DLD1 (cell line): ENCODE measurements around the gene CTSO.
"Not testable (repeated sequence)": the region's sequence is repeated elsewhere in the genome, so short reads cannot be mapped to it uniquely, and the experiment has no call there.

ENCODE experiments used
- in situ Hi-C: cut with HindIII; loops from 2 replicates; pipeline ENCODE4 v1.10.0; 2017; ENCODE audit warnings: low sequenced_read_pairs

CTSO gene

GRCh38 chr4:155908187-155909139, 45.2 kb downstream of the CTSO start:
- in situ Hi-C loops = loop anchor here (5.0 kb wide), 1 partner anchor 101 kb away; no protein-coding TSS in a partner anchor

GRCh38 chr4:155907556-155907955, 46.1 kb downstream of the CTSO start:
- in situ Hi-C loops = loop anchor here (5.0 kb wide), 1 partner anchor 100 kb away; no protein-coding TSS in a partner anchor

- in situ Hi-C loops = loop anchor here (5.0 kb wide), 1 partner anchor 99 kb away; no protein-coding TSS in a partner anchor
These were observed 47.0 kb downstream of the CTSO start for GRCh38 chr4:155906554-155907247.

- in situ Hi-C loops = no loop called here
These were observed 49.3 kb downstream of the CTSO start for GRCh38 chr4:155904331-155904730.

GRCh38 chr4:155903453-155903852, 50.2 kb downstream of the CTSO start, which contains the start of gene TDO2:
TDO2 (plus strand) TSS chr4:155903696; CDS start chr4:155903759, 63 bp downstream.
- in situ Hi-C loops = no loop called here

- in situ Hi-C loops = no loop called here
These were observed 52.7 kb downstream of the CTSO start for GRCh38 chr4:155901013-155901412.

GRCh38 chr4:155900381-155900780, 53.3 kb downstream of the CTSO start:
- in situ Hi-C loops = no loop called here

- in situ Hi-C loops = no loop called here
These were observed 53.8 kb downstream of the CTSO start for GRCh38 chr4:155899891-155900290.

- in situ Hi-C loops = not testable (repeated sequence)
These were observed 55.3 kb downstream of the CTSO start for GRCh38 chr4:155898371-155898770.

GRCh38 chr4:155891058-155891457, 62.6 kb downstream of the CTSO start:
- in situ Hi-C loops = no loop called here

GRCh38 chr4:155889946-155890345, 63.7 kb downstream of the CTSO start:
- in situ Hi-C loops = no loop called here

- in situ Hi-C loops = no loop called here
These were observed 64.5 kb downstream of the CTSO start for GRCh38 chr4:155889031-155889793.

GRCh38 chr4:155887847-155888570, 65.7 kb downstream of the CTSO start:
- in situ Hi-C loops = no loop called here

- in situ Hi-C loops = no loop called here
These were observed 66.6 kb downstream of the CTSO start for GRCh38 chr4:155887045-155887444.

- in situ Hi-C loops = no loop called here
These were observed 68.0 kb downstream of the CTSO start for GRCh38 chr4:155885666-155886065.

- in situ Hi-C loops = no loop called here
These were observed 69.8 kb downstream of the CTSO start for GRCh38 chr4:155883895-155884294.

GRCh38 chr4:155881555-155881954, 72.1 kb downstream of the CTSO start:
- in situ Hi-C loops = no loop called here

- in situ Hi-C loops = no loop called here
These were observed 73.9 kb downstream of the CTSO start for GRCh38 chr4:155879767-155880166.

GRCh38 chr4:155878611-155879010, 75.1 kb downstream of the CTSO start:
- in situ Hi-C loops = no loop called here

- in situ Hi-C loops = no loop called here
These were observed 75.7 kb downstream of the CTSO start for GRCh38 chr4:155877971-155878370.
